Adrenal gland (tissue), 5 donors: Measurements from ENCODE around the gene TAF5L.

ENCODE experiments used
- CTCF ChIP-seq, 6 experiments: fragments of 450-650 bp in 4 of 6; fragments of 200-600 bp in 2 of 6; sonication (generic) in 1 of 6; IDR thresholded peaks; 1 replicate in 5 of 6; 2 replicates in 1 of 6; pipeline versions ENCODE4 v1.5.1 to v1.8.0; 2016 to 2021; ENCODE audit warnings: antibody characterized with exemption in 6 of 6, mild to moderate bottlenecking in 2 of 6, moderate library complexity in 1 of 6
- POLR2A ChIP-seq, 2 donors: fragments of 450-650 bp; IDR thresholded peaks; one replicate each; pipeline ENCODE4 v1.6.1; 2017; ENCODE audit warnings: antibody characterized with exemption in 2 of 2, mild to moderate bottlenecking in 2 of 2, moderate library complexity in 1 of 2
- donor health status: DM: no; HTN: no; CAD: no.

DNA sequence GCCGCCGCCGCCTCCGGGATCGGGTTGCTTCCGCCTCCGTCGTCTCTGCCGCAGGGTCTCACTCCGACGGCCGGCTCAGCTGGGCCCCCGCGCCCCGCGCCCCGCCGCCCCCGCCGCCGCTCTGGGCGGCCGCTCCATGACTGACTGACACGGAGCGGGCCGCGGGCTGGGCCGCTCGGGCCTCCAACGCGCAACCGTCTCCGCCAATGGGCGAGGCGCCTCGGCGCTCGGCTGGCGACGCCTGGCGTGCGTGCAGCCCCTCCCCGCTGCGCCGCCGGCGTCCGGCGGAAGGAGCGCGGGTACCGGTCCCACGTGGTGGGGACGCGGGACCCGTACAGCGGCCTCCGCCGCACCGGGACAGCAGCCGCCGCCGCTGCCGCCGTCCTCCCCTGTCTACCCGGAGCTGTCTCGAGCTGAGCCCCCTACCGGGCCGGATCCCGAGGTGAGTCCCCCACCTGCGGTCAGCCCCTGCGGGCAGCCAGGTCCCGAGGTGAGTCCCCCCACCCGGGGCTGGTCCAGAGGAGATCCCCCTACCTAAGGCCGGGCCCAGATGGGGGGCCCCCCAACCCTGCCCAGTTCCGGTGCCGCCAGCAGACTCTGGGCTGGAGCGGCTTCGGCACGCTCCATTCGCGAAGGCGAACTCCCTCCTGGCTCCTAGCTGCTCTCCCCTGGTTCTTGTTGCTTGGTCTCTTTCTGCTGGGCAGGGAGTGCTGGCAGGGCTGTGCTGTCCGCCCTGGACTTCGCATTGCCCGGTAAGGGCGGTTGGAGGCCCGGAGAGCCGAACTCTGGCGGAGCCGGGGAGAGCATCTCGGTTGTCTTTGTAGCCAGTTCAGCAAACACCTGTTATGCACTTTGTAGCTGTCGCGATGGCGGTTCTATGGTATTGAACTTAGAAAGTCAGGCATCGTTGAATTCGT is at the start of gene TAF5L, which contains the start of gene URB2:
- TF ChIP-seq CTCF (IDR thresholded peaks at IDR 0.05), result no peak
- TF ChIP-seq POLR2A (IDR thresholded peaks at IDR 0.05), result peak in 1 of 2 donors; percentile 63
